ENCODE measurements around the gene PPP1R3A. TPM values are rescaled to one million over a fixed set of nuclear protein-coding genes. Genes with fewer than 3 reads are reported as not detected.

Gene PPP1R3A
- total and polyA plus RNA-seq, 2 of the 8 experiments (the other 6 are each of a cell fraction or from before 2014, with no cell fraction given), result not detected

DNA sequence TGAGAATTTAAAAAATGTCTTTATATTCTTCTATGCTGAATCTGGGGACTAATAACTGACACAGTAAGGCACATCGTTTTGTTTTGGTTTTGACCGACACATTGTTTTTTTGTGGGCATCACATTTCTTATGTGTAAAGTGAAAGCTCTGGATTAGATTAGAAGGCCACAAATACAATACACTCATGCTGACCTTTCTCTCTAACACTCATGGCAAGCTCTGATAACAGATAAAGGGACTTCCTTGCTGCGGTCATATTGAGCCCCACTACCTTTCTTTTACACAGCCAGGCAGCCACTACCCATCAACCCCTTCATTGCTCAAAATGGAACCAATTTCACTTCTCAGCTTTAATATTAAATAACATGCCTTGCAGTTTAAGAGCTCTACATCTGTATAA is 26.0 kb downstream of the PPP1R3A start:
- H3K4me1 ChIP-seq (replicated peaks in 1 of 4; ENCODE audit: control insufficient read depth in 3 of 4, insufficient read depth in 4 of 4, low read length in 3 of 4), result no peaks in the 10 kb centered on the region; a peak in 1 of 7 replicates
- ChIA-PET POLR2A (ENCODE audit: partially characterized antibody) (no interaction called here), CTCF (ENCODE audit: partially characterized antibody) (interaction anchor here (1.3 kb wide), 1 partner anchor 15 kb away, joined by 3 read pairs; no protein-coding TSS in a partner anchor)
- H3K56ac ChIP-seq (replicated peaks; ENCODE audit: insufficient read length, low read depth, low read length), result no peak overlapping the region
- no peak overlapping the region for H3K27ac ChIP-seq (ENCODE audit: low read depth, low read length)
- H3K79me1 ChIP-seq (ENCODE audit: low read depth, low read length), result no peaks in the 10 kb centered on the region
- H2BK15ac ChIP-seq (ENCODE audit: low read length), result no peak overlapping the region
- no peaks in the 10 kb centered on the region for H3K79me2 ChIP-seq (ENCODE audit: control insufficient read depth in 1 of 2, insufficient read depth in 2 of 2, low read length in 2 of 2)
- H2BK20ac ChIP-seq (ENCODE audit: low read length), result no peak overlapping the region
- H3K23ac ChIP-seq (ENCODE audit: insufficient read length), result no peak overlapping the region
- H3K36me3 ChIP-seq (ENCODE audit: control insufficient read depth in 2 of 4, insufficient read depth in 4 of 4, low read length in 3 of 4), result no peaks in the 10 kb centered on the region
- 93% methylated on average over 3 of the region's 3 CpGs; no CpG with 5 or more reads in 1 of the 2 experiments for WGBS, 2 experiments (ENCODE audit: extremely low coverage in 1 of 2, insufficient coverage in 1 of 2, insufficient read length in 1 of 2, insufficient replicate concordance in 2 of 2, low coverage in 1 of 2, low lambda C conversion rate in 2 of 2, missing lambda C conversion rate in 1 of 2)
- H3K23me2 ChIP-seq (ENCODE audit: low read depth, low read length), result no peaks in the 10 kb centered on the region
- H3K4ac ChIP-seq (replicated peaks; ENCODE audit: insufficient read length, low read depth, low read length), result no peak overlapping the region
- H4K5ac ChIP-seq (ENCODE audit: insufficient read length, low read depth, low read length), result no peak overlapping the region
- H3K4me3 ChIP-seq (ENCODE audit: extremely low read depth in 1 of 4, insufficient read depth in 2 of 4, low read depth in 3 of 4, low read length in 4 of 4), result no peak overlapping the region
- H3K4me2 ChIP-seq (ENCODE audit: insufficient read depth in 1 of 2, low read depth in 2 of 2, low read length in 2 of 2), result no peak overlapping the region
- no peaks in the 10 kb centered on the region for H3K27me3 ChIP-seq (replicated peaks in 1 of 4; ENCODE audit: control insufficient read depth in 3 of 4, extremely low read depth in 1 of 4, insufficient read depth in 3 of 4, low read length in 3 of 4)
- H4K20me1 ChIP-seq (replicated peaks in 1 of 2; ENCODE audit: control insufficient read depth in 1 of 2, insufficient read depth in 2 of 2, low read length in 2 of 2), result no peaks in the 10 kb centered on the region
- H2BK12ac ChIP-seq (ENCODE audit: low read depth, low read length), result no peak overlapping the region
- H3K9ac ChIP-seq (replicated peaks in 1 of 4; ENCODE audit: extremely low read depth in 1 of 4, low read depth in 3 of 4, low read length in 3 of 4), result no peak overlapping the region
- H4K8ac ChIP-seq (ENCODE audit: extremely low read depth, insufficient read depth, low read length), result no peak overlapping the region
- no peak overlapping the region for H2AK5ac ChIP-seq (ENCODE audit: low read depth, low read length)
- H3K14ac ChIP-seq (ENCODE audit: insufficient read length), result no peak overlapping the region
- no peak overlapping the region for H2BK120ac ChIP-seq (replicated peaks; ENCODE audit: low read depth, low read length)
- H3K18ac ChIP-seq (ENCODE audit: extremely low read depth, low read length), result no peak overlapping the region
- no peaks in the 10 kb centered on the region for H3K9me3 ChIP-seq (ENCODE audit: insufficient read depth in 2 of 2, low read depth in 1 of 2, low read length in 1 of 2)
- H2AFZ ChIP-seq (ENCODE audit: low read length), result no peak overlapping the region
- DNase-seq (ENCODE audit: low read depth in 1 of 2, low spot score in 2 of 2) (no peak), FAIRE-seq (no peak)
- no peak overlapping the region for H4K91ac ChIP-seq (replicated peaks; ENCODE audit: insufficient read length, low read length)
- no peak overlapping the region for H2BK5ac ChIP-seq (ENCODE audit: low read depth, low read length)
- TF ChIP-seq SIN3A (conservative IDR thresholded peaks at IDR 0.05 in 1 of 2, IDR thresholded peaks at IDR 0.05 in 1 of 2; ENCODE audit: low read depth in 1 of 2, low read length in 2 of 2) (no peak), HDAC6 (IDR thresholded peaks at IDR 0.05; ENCODE audit: low read depth, low read length) (no peak), CHD2 (IDR thresholded peaks at IDR 0.05; ENCODE audit: low read length) (no peak), CTBP2 (IDR thresholded peaks at IDR 0.05; ENCODE audit: borderline replicate concordance, insufficient read depth, insufficient read length, low read length) (no peak)
